ENCODE results near the gene VAPB.

Gene VAPB

DNA sequence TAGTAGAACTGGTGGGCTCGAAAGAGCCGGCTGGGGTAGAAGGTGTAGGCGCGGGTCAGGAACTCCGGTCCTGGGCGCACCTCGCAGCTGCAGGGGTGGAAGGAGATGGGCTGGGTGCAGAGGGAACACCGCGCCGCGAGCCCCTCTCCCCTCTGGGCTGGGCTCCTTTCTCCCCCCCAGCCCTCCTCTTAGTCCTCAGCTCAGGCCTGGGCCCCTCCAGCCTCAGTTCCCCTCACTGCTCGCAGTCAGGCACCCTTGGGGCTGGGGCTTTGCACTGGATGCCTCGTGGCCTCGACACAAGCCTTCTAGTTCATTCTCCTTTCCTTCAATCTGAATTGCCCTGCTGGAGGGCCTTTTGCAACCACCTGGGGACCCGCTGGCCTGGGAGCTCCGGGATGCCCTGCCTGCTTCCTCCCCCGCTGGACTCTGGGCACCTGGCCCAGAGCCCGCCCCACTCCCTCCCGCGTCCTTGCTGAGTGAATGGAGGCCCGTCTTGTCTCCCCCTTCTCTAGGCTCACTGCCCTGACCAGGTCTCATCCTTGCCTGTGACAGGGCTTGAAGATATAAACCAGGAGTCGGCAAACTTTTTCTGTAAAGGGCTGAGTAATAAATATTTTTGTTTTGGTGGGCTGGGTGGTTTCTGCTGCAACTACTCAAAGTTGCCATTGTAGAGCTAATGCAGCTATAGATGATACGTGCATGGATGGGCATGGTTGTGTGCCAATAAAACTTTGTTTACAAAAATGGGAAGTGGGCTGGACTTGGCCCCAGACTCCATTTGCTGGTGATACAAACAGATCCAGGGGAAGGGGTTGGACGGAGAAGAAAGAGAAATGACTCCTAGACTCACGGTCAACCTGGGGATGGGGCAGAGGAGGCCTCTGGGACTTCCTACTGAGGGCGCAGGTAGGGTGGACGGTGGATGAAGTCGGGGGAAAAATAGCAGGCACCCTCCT is 78.8 kb downstream of the VAPB start:
- DNase-seq: no peak
- in situ Hi-C loops (cut with HindIII; ENCODE audit: low pct_ligation_motif_present, low pct_unique_long_range_greater_than_20kb, low sequenced_read_pairs): no loop called here

GRCh38 chr20:58469616-58470015 is 80.6 kb downstream of the VAPB start:
- in situ Hi-C loops (cut with HindIII; ENCODE audit: low pct_ligation_motif_present, low pct_unique_long_range_greater_than_20kb, low sequenced_read_pairs): no loop called here

DNA sequence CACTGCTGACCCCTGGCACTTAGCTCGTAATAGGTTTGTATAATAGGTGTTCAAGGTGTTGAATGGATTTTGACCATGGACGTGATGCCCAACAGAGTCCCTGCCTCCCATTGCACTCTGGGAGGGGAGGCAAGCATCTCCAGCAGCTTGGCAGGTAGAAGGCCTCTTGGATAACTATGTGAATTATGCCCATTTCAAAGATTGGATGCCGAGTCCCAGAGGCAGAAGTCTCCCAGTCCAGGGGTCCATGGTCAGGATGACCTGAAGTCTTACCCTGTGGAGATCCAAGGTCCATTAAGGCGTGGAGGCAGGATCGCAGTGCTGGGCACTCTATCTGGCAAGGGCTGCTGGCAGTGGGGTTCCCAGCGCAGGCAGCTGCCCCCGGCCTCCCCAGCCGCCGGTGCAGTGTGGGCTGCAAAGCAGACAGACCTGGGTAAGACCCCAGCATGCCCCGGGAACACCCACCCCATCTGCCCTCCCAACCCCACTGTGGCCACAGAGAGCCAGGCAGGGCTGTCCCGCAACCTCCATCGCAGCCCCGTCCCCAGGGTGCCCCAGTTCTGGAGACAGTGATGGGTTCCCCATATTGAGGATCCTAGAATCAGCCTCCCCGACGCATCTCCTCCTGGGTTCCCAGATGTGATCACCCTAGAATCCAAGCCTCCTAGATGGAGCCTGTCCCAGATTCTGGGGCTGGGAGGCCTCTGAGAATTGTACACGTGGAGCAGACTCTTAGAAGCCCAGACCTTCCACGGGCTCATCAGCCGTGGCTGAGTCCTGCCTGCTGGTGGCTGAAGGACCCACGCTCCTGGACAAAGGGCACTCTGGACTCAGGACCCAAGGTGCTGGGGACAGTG is 81.5 kb downstream of the VAPB start:
- in situ Hi-C loops (cut with HindIII; ENCODE audit: low pct_ligation_motif_present, low pct_unique_long_range_greater_than_20kb, low sequenced_read_pairs): no loop called here
- no peak for DNase-seq

More at GRCh38 chr20:58469616-58470015, 80.6 kb downstream of the VAPB start:
- DNase-seq: no peak

DNA sequence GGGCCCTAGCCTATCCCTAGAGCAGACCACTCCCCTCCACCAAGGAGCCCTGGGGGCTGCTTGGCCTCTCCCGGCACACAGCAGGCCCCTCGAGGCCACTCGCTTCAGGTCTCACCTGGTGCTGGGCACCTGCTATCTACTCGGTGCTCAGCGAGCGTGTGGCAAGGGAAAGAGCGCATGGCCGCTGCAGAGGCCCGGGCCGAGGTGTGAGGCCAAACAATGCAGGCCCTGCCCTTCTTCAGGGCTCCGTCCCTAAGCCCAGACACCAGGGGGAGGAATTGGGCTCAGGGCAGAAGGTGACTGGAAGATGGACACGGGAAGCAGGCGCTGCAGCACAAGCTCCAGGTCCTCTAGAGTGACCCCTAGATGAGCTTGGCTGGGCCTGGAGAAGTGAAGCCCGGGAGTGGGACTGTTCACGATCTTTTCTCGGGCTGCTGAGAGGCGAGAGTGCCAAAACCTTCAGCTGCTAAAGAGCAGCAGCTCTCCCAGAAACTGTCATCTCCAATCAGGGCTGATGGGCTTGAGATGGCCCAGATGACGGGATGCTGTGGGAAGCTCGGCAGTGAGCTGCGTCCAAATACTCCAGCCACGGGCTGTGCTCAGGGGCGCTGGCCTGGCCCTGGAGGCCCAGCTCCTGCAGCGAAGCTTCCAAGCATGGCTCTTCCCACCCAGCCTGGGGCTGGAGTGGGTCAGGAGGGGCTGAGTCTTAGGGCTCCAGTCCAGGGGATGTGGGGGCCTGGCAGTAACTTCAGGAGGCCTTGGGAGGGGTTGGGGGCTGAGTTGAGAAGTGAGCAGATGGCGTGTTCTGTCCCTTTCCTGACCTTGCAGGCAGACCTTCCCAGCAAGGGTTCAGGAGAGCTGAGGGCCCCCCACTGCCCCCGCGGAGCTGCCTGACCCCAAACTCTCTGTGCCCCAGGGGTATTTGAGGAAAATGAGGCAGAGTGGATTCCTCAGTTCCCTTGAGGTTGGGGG is 82.5 kb downstream of the VAPB start:
- in situ Hi-C loops (cut with HindIII; ENCODE audit: low pct_ligation_motif_present, low pct_unique_long_range_greater_than_20kb, low sequenced_read_pairs): no loop called here
- no peak for DNase-seq

DNA sequence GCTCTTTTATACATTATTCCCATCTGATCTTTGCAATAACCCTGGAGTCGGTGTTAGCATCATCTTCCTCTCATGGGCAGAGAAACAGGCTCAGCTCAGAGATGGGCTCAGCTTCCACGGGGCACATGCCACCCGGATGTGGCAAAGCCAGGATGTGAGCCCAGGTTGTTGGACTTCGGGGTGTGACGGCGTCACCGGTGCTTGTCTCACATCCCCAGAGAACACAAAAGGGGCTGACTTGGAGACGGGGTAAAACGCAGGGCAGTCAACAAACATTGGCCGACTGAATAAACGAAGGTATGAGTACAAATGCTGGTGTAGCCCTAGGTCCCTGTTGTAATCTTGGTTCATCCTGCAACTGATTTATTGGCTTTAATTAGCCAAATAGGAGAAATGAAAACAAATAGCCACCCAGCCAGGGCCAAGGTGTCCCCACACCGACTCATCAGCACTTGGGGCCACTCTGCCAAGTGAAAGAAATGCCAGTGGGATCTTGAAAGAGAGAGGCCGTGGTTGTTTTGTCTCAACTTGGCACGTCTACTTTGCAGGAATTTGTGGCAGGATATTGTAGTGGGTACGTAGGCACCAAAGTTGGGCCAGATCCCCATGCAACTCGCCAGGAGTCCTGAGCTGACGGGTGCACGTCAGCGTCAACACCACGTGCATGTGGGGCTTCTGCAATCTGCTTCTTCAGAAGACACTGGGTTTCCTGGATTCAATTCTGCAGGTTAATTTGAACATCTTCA is 83.4 kb downstream of the VAPB start:
- in situ Hi-C loops (cut with HindIII; ENCODE audit: low pct_ligation_motif_present, low pct_unique_long_range_greater_than_20kb, low sequenced_read_pairs): no loop called here
- DNase-seq: no peak

- DNase-seq: no peak
- in situ Hi-C loops (cut with HindIII; ENCODE audit: low pct_ligation_motif_present, low pct_unique_long_range_greater_than_20kb, low sequenced_read_pairs): no loop called here
Measured at GRCh38 chr20:58473453-58474425, 84.7 kb downstream of the VAPB start.

- in situ Hi-C loops (cut with HindIII; ENCODE audit: low pct_ligation_motif_present, low pct_unique_long_range_greater_than_20kb, low sequenced_read_pairs): no loop called here
- DNase-seq: no peak
Measured at GRCh38 chr20:58475466-58475865, 86.4 kb downstream of the VAPB start.

DNA sequence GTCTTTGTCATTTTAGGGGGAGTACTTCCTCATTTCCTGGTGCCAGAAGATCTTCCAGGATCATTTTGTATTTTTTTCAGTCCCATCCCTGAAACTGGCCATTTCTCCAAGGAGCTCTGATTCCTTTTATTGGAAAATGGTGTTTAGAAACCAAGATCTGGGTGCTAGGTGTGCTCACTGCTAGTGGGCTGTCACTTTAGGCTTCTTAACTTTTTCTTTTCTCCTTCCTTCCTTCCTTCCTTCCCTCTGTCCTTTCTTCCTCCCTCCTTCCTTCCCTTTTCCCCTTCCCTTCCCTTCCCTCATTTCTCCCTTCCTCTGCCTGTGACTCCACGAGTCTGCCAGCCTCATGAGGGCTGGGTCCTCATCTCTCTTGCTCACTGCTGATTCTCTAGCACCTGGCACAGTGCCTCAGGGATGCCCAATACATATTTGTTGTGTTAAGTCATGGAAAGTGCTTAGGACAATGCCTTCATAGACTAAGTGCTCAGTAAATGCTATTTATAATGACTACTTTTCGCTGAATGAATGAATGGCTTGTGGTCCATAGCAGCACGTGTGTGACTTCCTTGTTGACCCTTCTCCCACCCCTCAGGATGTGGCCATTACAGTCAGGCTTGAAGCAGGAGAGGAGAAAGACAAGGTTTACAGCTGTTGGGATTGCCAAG is 89.2 kb downstream of the VAPB start:
- no peak for DNase-seq
- in situ Hi-C loops (cut with HindIII; ENCODE audit: low pct_ligation_motif_present, low pct_unique_long_range_greater_than_20kb, low sequenced_read_pairs): no loop called here

DNA sequence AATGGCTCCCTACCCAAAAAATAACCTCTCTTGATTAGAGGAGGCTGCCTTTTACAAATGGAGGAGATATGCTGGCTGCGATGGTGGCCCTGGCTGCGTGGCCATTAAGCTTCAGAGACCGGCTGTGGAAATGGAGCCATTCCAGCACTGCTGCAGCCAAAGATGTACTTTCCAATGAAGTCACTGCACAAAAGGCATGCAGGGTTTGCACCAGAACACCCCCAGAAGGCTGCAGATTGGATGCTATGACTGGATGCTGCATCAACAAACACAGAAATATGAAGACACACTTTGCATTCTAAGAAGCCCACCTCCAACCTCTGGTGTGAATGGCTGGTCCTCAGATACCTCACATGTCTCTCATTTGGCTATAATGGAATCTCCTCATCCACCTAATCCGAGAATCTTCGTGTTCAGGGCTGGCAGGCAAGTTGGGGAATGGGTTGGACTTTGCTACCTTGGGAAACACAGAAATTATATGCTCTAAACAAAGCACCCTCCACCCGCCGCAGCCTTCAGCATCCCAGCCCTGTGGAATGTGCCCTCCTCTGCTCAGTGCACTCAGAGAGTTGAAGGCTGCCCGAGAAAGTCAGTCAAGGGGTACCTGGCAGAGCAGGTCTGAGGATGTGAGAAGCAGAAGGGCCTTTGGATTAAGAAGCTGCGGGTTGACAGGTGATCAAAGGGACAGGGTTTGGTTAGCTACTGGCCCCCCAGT is 90.9 kb downstream of the VAPB start:
- in situ Hi-C loops (cut with HindIII; ENCODE audit: low pct_ligation_motif_present, low pct_unique_long_range_greater_than_20kb, low sequenced_read_pairs): no loop called here
- no peak for DNase-seq

- in situ Hi-C loops (cut with HindIII; ENCODE audit: low pct_ligation_motif_present, low pct_unique_long_range_greater_than_20kb, low sequenced_read_pairs): no loop called here
- DNase-seq: no peak
Measured at GRCh38 chr20:58480551-58481336, 91.7 kb downstream of the VAPB start.

- in situ Hi-C loops (cut with HindIII; ENCODE audit: low pct_ligation_motif_present, low pct_unique_long_range_greater_than_20kb, low sequenced_read_pairs): no loop called here
- DNase-seq: peak; percentile 28
Measured at GRCh38 chr20:58481481-58482021, 92.5 kb downstream of the VAPB start.

- no peak for DNase-seq
- in situ Hi-C loops (cut with HindIII; ENCODE audit: low pct_ligation_motif_present, low pct_unique_long_range_greater_than_20kb, low sequenced_read_pairs): no loop called here
Measured at GRCh38 chr20:58482416-58482815, 93.4 kb downstream of the VAPB start.

GRCh38 chr20:58483051-58483450 is 94.0 kb downstream of the VAPB start:
- DNase-seq: no peak
- in situ Hi-C loops (cut with HindIII; ENCODE audit: low pct_ligation_motif_present, low pct_unique_long_range_greater_than_20kb, low sequenced_read_pairs): no loop called here

GRCh38 chr20:58483470-58483869 is 94.4 kb downstream of the VAPB start:
- no peak for DNase-seq
- in situ Hi-C loops (cut with HindIII; ENCODE audit: low pct_ligation_motif_present, low pct_unique_long_range_greater_than_20kb, low sequenced_read_pairs): no loop called here

- in situ Hi-C loops (cut with HindIII; ENCODE audit: low pct_ligation_motif_present, low pct_unique_long_range_greater_than_20kb, low sequenced_read_pairs): no loop called here
- DNase-seq: no peak
Measured at GRCh38 chr20:58485393-58485792, 96.4 kb downstream of the VAPB start.
